Measurements from ENCODE around the gene CHRNA3.

The CHRNA3 gene

GRCh38 chr15:78603467-78603866, 17.3 kb downstream of the CHRNA3 start:
- no peak overlapping the region for H3K27ac ChIP-seq (ENCODE audit: low read depth, low read length)
- TF ChIP-seq EZH2phosphoT487 (conservative IDR thresholded peaks at IDR 0.05; ENCODE audit: low read length) (no peak), CTCF (IDR thresholded peaks at IDR 0.05; ENCODE audit: insufficient read depth, low read length, poor library complexity, severe bottlenecking) (no peak)
- H3F3A ChIP-seq (ENCODE audit: insufficient read depth) = no peaks in the 10 kb centered on the region
- no peaks in the 10 kb centered on the region for H3K9me3 ChIP-seq (ENCODE audit: insufficient read depth, low read length)
- no peak overlapping the region for H3K4me3 ChIP-seq (ENCODE audit: insufficient read depth, low read length, poor library complexity, severe bottlenecking)
- H3K9me2 ChIP-seq (replicated peaks; ENCODE audit: insufficient read depth, low read length) = no peaks in the 10 kb centered on the region
- no peaks in the 10 kb centered on the region for H3K36me3 ChIP-seq (ENCODE audit: low read length)
- no peaks in the 10 kb centered on the region for H3K79me2 ChIP-seq (ENCODE audit: insufficient read depth, low read length)
- no peaks in the 10 kb centered on the region for H3K27me3 ChIP-seq (ENCODE audit: low read length)
- H3K4me2 ChIP-seq (ENCODE audit: low read depth, low read length, poor library complexity, severe bottlenecking) = no peak overlapping the region
- H3K9ac ChIP-seq (ENCODE audit: low read length) = no peak overlapping the region
- no peak overlapping the region for H2AFZ ChIP-seq (ENCODE audit: low read depth, low read length, severe bottlenecking)
- no peaks in the 10 kb centered on the region for H4K20me1 ChIP-seq (ENCODE audit: low read depth, low read length)

GRCh38 chr15:78599189-78599588, 21.6 kb downstream of the CHRNA3 start:
- Histone ChIP-seq H2AFZ (ENCODE audit: low read depth, low read length, severe bottlenecking) (no peak overlapping the region), H4K20me1 (ENCODE audit: low read depth, low read length) (no peaks in the 10 kb centered on the region), H3K79me2 (ENCODE audit: insufficient read depth, low read length) (no peaks in the 10 kb centered on the region), H3F3A (ENCODE audit: insufficient read depth) (no peaks in the 10 kb centered on the region), H3K4me2 (ENCODE audit: low read depth, low read length, poor library complexity, severe bottlenecking) (no peak overlapping the region), H3K4me3 (ENCODE audit: insufficient read depth, low read length, poor library complexity, severe bottlenecking) (no peak overlapping the region), H3K27me3 (ENCODE audit: low read length) (no peaks in the 10 kb centered on the region), H3K9me2 (replicated peaks; ENCODE audit: insufficient read depth, low read length) (no peaks in the 10 kb centered on the region), H3K27ac (ENCODE audit: low read depth, low read length) (no peak overlapping the region), H3K9ac (ENCODE audit: low read length) (no peak overlapping the region), H3K36me3 (ENCODE audit: low read length) (no peaks in the 10 kb centered on the region), H3K9me3 (ENCODE audit: insufficient read depth, low read length) (no peaks in the 10 kb centered on the region)
- TF ChIP-seq EZH2phosphoT487 (conservative IDR thresholded peaks at IDR 0.05; ENCODE audit: low read length) (no peak), CTCF (IDR thresholded peaks at IDR 0.05; ENCODE audit: insufficient read depth, low read length, poor library complexity, severe bottlenecking) (no peak)

GRCh38 chr15:78598348-78598747, 22.4 kb downstream of the CHRNA3 start:
- Histone ChIP-seq H3K9me3 (ENCODE audit: insufficient read depth, low read length) (no peaks in the 10 kb centered on the region), H3K27me3 (ENCODE audit: low read length) (no peaks in the 10 kb centered on the region), H2AFZ (ENCODE audit: low read depth, low read length, severe bottlenecking) (no peak overlapping the region), H3K9ac (ENCODE audit: low read length) (no peak overlapping the region), H3K4me3 (ENCODE audit: insufficient read depth, low read length, poor library complexity, severe bottlenecking) (no peak overlapping the region), H3K9me2 (replicated peaks; ENCODE audit: insufficient read depth, low read length) (no peaks in the 10 kb centered on the region), H4K20me1 (ENCODE audit: low read depth, low read length) (no peaks in the 10 kb centered on the region), H3K36me3 (ENCODE audit: low read length) (no peaks in the 10 kb centered on the region), H3K27ac (ENCODE audit: low read depth, low read length) (no peak overlapping the region), H3K79me2 (ENCODE audit: insufficient read depth, low read length) (no peaks in the 10 kb centered on the region), H3F3A (ENCODE audit: insufficient read depth) (no peaks in the 10 kb centered on the region), H3K4me2 (ENCODE audit: low read depth, low read length, poor library complexity, severe bottlenecking) (no peak overlapping the region)
- TF ChIP-seq CTCF (IDR thresholded peaks at IDR 0.05; ENCODE audit: insufficient read depth, low read length, poor library complexity, severe bottlenecking) (no peak), EZH2phosphoT487 (conservative IDR thresholded peaks at IDR 0.05; ENCODE audit: low read length) (no peak)
